ENCODE results near the gene KCNJ6. TPM values are rescaled to one million over a fixed set of nuclear protein-coding genes. Genes with fewer than 3 reads are reported as not detected.

KCNJ6 gene
- total RNA-seq, 2 experiments from 2014 or later, result not detected

DNA sequence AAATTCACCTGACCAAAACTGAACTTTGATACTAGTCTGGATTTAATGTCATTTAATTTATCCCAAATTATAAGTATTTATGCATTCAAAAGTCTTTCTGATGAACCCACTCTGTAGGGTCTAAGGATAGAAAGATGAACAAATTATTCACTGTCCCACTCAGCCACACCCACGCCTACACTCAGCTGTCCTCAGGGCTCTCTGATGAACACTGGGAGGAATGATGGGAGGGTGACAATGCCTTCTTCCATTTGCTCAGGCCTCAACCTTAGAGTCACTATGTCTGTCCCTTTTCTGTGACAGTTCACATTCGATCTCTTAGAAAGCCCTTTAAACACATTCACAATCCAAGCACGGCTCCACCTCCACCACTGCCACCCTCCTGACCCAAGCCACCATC lies 41.8 kb downstream of the KCNJ6 start:
- H2AFZ ChIP-seq (ENCODE audit: low read length), result no peak overlapping the region
- H3K79me2 ChIP-seq (ENCODE audit: insufficient read depth, low read depth, low read length), result no peaks in the 10 kb centered on the region
- H4K20me1 ChIP-seq (ENCODE audit: insufficient read depth, low read length), result no peaks in the 10 kb centered on the region
- TF ChIP-seq, protein P1, sequence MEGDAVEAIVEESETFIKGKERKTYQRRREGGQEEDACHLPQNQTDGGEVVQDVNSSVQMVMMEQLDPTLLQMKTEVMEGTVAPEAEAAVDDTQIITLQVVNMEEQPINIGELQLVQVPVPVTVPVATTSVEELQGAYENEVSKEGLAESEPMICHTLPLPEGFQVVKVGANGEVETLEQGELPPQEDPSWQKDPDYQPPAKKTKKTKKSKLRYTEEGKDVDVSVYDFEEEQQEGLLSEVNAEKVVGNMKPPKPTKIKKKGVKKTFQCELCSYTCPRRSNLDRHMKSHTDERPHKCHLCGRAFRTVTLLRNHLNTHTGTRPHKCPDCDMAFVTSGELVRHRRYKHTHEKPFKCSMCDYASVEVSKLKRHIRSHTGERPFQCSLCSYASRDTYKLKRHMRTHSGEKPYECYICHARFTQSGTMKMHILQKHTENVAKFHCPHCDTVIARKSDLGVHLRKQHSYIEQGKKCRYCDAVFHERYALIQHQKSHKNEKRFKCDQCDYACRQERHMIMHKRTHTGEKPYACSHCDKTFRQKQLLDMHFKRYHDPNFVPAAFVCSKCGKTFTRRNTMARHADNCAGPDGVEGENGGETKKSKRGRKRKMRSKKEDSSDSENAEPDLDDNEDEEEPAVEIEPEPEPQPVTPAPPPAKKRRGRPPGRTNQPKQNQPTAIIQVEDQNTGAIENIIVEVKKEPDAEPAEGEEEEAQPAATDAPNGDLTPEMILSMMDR (conservative IDR thresholded peaks at IDR 0.05; ENCODE audit: low read length), result no peak
- no peak for TF ChIP-seq EZH2phosphoT487 (IDR thresholded peaks at IDR 0.05; ENCODE audit: borderline replicate concordance, low read depth, low read length)
- H3K36me3 ChIP-seq (ENCODE audit: insufficient read depth, low read length), result no peaks in the 10 kb centered on the region
- DNase-seq (ENCODE audit: low spot score), result no peak
- ChIA-PET POLR2A (no interaction called here), CTCF (ENCODE audit: unreplicated experiment) (no interaction called here)
- H3K9me2 ChIP-seq (ENCODE audit: insufficient read depth, low read length), result no peaks in the 10 kb centered on the region
- H3K4me1 ChIP-seq (ENCODE audit: insufficient read depth, low read length, poor library complexity, severe bottlenecking), result no peaks in the 10 kb centered on the region
- no peak overlapping the region for H3K4me3 ChIP-seq (ENCODE audit: low read depth, low read length, poor library complexity, severe bottlenecking)
- no peak overlapping the region for H3K27ac ChIP-seq (ENCODE audit: low read depth, low read length, poor library complexity, severe bottlenecking)
- BruUV-seq (replicated peaks), result no TSS peak
- no peaks in the 10 kb centered on the region for H3K9me3 ChIP-seq (ENCODE audit: low read length)
- intact Hi-C loops (cut with micrococcal nuclease; ENCODE audit: unreplicated experiment), result no loop called here
- H3K4me2 ChIP-seq (ENCODE audit: low read length), result no peak overlapping the region

GRCh38 chr21:37873655-37874054 lies 42.6 kb downstream of the KCNJ6 start:
- no TSS peak for BruUV-seq (replicated peaks)
- intact Hi-C loops (cut with micrococcal nuclease; ENCODE audit: unreplicated experiment), result no loop called here
- H3K9me3 ChIP-seq (ENCODE audit: low read length), result no peaks in the 10 kb centered on the region
- no peak for TF ChIP-seq EZH2phosphoT487 (IDR thresholded peaks at IDR 0.05; ENCODE audit: borderline replicate concordance, low read depth, low read length)
- TF ChIP-seq, protein P1 (conservative IDR thresholded peaks at IDR 0.05; ENCODE audit: low read length), result no peak
- no peaks in the 10 kb centered on the region for H3K36me3 ChIP-seq (ENCODE audit: insufficient read depth, low read length)
- no peak overlapping the region for H2AFZ ChIP-seq (ENCODE audit: low read length)
- DNase-seq (ENCODE audit: low spot score), result no peak
- CTCF ChIA-PET (ENCODE audit: unreplicated experiment), result no interaction called here
- H3K27ac ChIP-seq (ENCODE audit: low read depth, low read length, poor library complexity, severe bottlenecking), result no peak overlapping the region
- H3K4me2 ChIP-seq (ENCODE audit: low read length), result no peak overlapping the region
- H3K4me3 ChIP-seq (ENCODE audit: low read depth, low read length, poor library complexity, severe bottlenecking), result no peak overlapping the region
- no peaks in the 10 kb centered on the region for H3K4me1 ChIP-seq (ENCODE audit: insufficient read depth, low read length, poor library complexity, severe bottlenecking)
- no peaks in the 10 kb centered on the region for H3K79me2 ChIP-seq (ENCODE audit: insufficient read depth, low read depth, low read length)
- POLR2A ChIA-PET, result interaction anchor here (1.0 kb wide), 1 partner anchor 10 kb away, joined by 4 read pairs; no protein-coding TSS in a partner anchor
- H3K9me2 ChIP-seq (ENCODE audit: insufficient read depth, low read length), result no peaks in the 10 kb centered on the region
- no peaks in the 10 kb centered on the region for H4K20me1 ChIP-seq (ENCODE audit: insufficient read depth, low read length)

DNA sequence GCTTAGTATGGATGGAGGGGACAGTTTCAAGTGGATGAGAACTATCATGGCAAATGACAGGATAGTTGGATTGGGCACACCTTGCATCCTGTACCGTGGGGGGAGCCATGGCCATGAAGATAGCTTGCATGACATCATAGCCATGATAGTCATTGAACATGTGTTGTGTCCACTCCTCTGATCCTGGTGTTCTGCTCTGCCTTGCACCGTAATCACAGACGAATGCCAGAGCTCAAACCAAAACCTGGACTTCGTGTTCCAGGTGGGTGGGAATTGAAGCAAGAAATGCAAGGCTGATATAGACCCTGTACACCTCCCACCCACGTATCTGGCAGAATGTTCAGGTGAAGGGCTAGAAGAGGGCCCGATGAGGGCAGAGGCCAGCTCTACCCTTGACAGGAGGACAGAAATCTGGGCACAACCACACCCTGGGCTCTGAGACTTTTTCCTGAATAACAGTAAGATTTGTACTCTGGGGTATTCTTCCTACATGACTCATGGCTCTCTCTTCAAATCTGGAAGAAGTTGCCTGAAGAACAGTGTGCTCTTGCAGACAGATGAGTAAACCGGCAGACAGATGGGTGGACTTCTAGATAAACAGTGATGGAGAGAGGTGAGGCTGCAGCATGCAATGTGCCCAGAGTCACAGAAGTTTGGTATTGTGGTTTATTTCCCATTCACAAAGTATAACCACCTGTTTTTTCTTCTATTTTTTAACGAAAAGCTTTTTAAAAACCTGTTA lies 45.0 kb downstream of the KCNJ6 start:
- Histone ChIP-seq H3K4me1 (ENCODE audit: insufficient read depth, low read length, poor library complexity, severe bottlenecking) (no peaks in the 10 kb centered on the region), H2AFZ (ENCODE audit: low read length) (no peak overlapping the region), H3K9me2 (ENCODE audit: insufficient read depth, low read length) (no peaks in the 10 kb centered on the region), H3K9me3 (ENCODE audit: low read length) (no peaks in the 10 kb centered on the region), H3K79me2 (ENCODE audit: insufficient read depth, low read depth, low read length) (no peaks in the 10 kb centered on the region), H3K4me3 (ENCODE audit: low read depth, low read length, poor library complexity, severe bottlenecking) (no peak overlapping the region), H3K27ac (ENCODE audit: low read depth, low read length, poor library complexity, severe bottlenecking) (no peak overlapping the region), H4K20me1 (ENCODE audit: insufficient read depth, low read length) (no peaks in the 10 kb centered on the region), H3K4me2 (ENCODE audit: low read length) (no peak overlapping the region), H3K36me3 (ENCODE audit: insufficient read depth, low read length) (no peaks in the 10 kb centered on the region)
- POLR2A ChIA-PET, result interaction anchor here (0.7 kb wide), 1 partner anchor 846 kb away, joined by 3 read pairs; no protein-coding TSS in a partner anchor
- no TSS peak for BruUV-seq (replicated peaks)
- TF ChIP-seq, protein P1 (conservative IDR thresholded peaks at IDR 0.05; ENCODE audit: low read length), result no peak
- no peak for TF ChIP-seq EZH2phosphoT487 (IDR thresholded peaks at IDR 0.05; ENCODE audit: borderline replicate concordance, low read depth, low read length)
- intact Hi-C loops (cut with micrococcal nuclease; ENCODE audit: unreplicated experiment), result no loop called here
- DNase-seq (ENCODE audit: low spot score), result no peak
- CTCF ChIA-PET (ENCODE audit: unreplicated experiment), result interaction anchor here (1.1 kb wide), 1 partner anchor 15 kb away, joined by 3 read pairs; no protein-coding TSS in a partner anchor
